Neural crest cell (in vitro differentiated cells): Measurements from ENCODE around the gene NLRP5. TPM values are rescaled to one million over a fixed set of nuclear protein-coding genes. Genes with fewer than 3 reads are reported as not detected.

Experiments used
- DNase-seq: peaks from one replicate; pipeline ENCODE4 v3.0.0; 2021; ENCODE audit warnings: low read depth, mixed read lengths, low spot score
- H3K27ac Mint-ChIP-seq: one replicate; pipeline ENCODE4 v1.8.0; 2021; ENCODE audit warnings: mild to moderate bottlenecking, mixed read lengths; ENCODE audit not compliant: unreplicated experiment
- H3K27me3 Mint-ChIP-seq: 2 replicates; pipeline ENCODE4 v1.8.0; 2021; ENCODE audit warnings: low read depth, mild to moderate bottlenecking, mixed read lengths
- H3K36me3 Mint-ChIP-seq: 2 replicates; pipeline ENCODE4 v1.8.0; 2021; ENCODE audit warnings: low read depth, mild to moderate bottlenecking, mixed read lengths
- H3K4me1 Mint-ChIP-seq: 2 replicates; pipeline ENCODE4 v1.8.0; 2021; ENCODE audit warnings: mixed read lengths
- H3K4me3 Mint-ChIP-seq: one replicate; pipeline ENCODE4 v1.8.0; 2021; ENCODE audit warnings: mild to moderate bottlenecking, mixed read lengths
- H3K9me3 Mint-ChIP-seq: 2 replicates; pipeline ENCODE4 v1.8.0; 2021; ENCODE audit warnings: mixed read lengths
- CTCF ChIP-seq: fragments of 200-600 bp; sonication (generic); conservative IDR thresholded peaks from 2 replicates; pipeline ENCODE4 v1.5.0; 2021; ENCODE audit warnings: antibody characterized with exemption, mild to moderate bottlenecking
- total RNA-seq: library from RNA; stranded (reverse); gene quantifications from 2 replicates; pipeline ENCODE4 v1.2.1, GENCODE V29; 2021

Gene NLRP5
- total RNA-seq, 1 donor from 2014 or later = not detected

- no peaks in the 10 kb centered on the region for H3K9me3 Mint-ChIP-seq
- H3K27me3 Mint-ChIP-seq = peaks cover 17% of the 10 kb centered on the region
- no peak overlapping the region for H3K4me3 Mint-ChIP-seq
- no peak for TF ChIP-seq CTCF
- peaks cover 9% of the 10 kb centered on the region for H3K4me1 Mint-ChIP-seq
- peaks cover 5% of the 10 kb centered on the region for H3K36me3 Mint-ChIP-seq
- no peak for DNase-seq
- H3K27ac Mint-ChIP-seq = no peak overlapping the region
These were observed 99.1 kb downstream of the NLRP5 start for GRCh38 chr19:56085571-56086275.

- no peak for DNase-seq
- Mint-ChIP-seq H3K4me3 (no peak overlapping the region), H3K27me3 (peaks cover 6% of the 10 kb centered on the region), H3K27ac (no peak overlapping the region), H3K9me3 (no peaks in the 10 kb centered on the region), H3K4me1 (peaks cover 10% of the 10 kb centered on the region), H3K36me3 (peaks cover 5% of the 10 kb centered on the region)
- no peak for TF ChIP-seq CTCF
These were observed 100.3 kb downstream of the NLRP5 start for GRCh38 chr19:56086671-56087430.

GRCh38 chr19:56087647-56088496, 101.3 kb downstream of the NLRP5 start:
- H3K27me3 Mint-ChIP-seq = no peaks in the 10 kb centered on the region
- H3K9me3 Mint-ChIP-seq = peaks cover 4% of the 10 kb centered on the region
- no peak for DNase-seq
- H3K4me1 Mint-ChIP-seq = peaks cover 10% of the 10 kb centered on the region
- H3K27ac Mint-ChIP-seq = no peak overlapping the region
- peaks cover 10% of the 10 kb centered on the region for H3K36me3 Mint-ChIP-seq
- TF ChIP-seq CTCF = no peak
- no peak overlapping the region for H3K4me3 Mint-ChIP-seq

- Mint-ChIP-seq H3K27me3 (no peaks in the 10 kb centered on the region), H3K4me3 (no peak overlapping the region), H3K36me3 (peaks cover 17% of the 10 kb centered on the region), H3K9me3 (peaks cover 9% of the 10 kb centered on the region), H3K27ac (no peak overlapping the region), H3K4me1 (peaks cover 10% of the 10 kb centered on the region)
- TF ChIP-seq CTCF = no peak
- DNase-seq = no peak
These were observed 102.1 kb downstream of the NLRP5 start for GRCh38 chr19:56088497-56089215.

GRCh38 chr19:56089344-56089743, 102.8 kb downstream of the NLRP5 start:
- peaks cover 11% of the 10 kb centered on the region for H3K9me3 Mint-ChIP-seq
- DNase-seq = no peak
- H3K4me1 Mint-ChIP-seq = peaks cover 10% of the 10 kb centered on the region
- TF ChIP-seq CTCF = no peak
- no peaks in the 10 kb centered on the region for H3K27me3 Mint-ChIP-seq
- no peak overlapping the region for H3K27ac Mint-ChIP-seq
- H3K36me3 Mint-ChIP-seq = peaks cover 23% of the 10 kb centered on the region
- no peak overlapping the region for H3K4me3 Mint-ChIP-seq
